HG03060 (cell line): Measurements from ENCODE around the gene SPIN3.
"Not testable (repeated sequence)": the region's sequence is repeated elsewhere in the genome, so short reads cannot be mapped to it uniquely, and the experiment has no call there.

Experiments
- ATAC-seq: cut with Tn5 transposase; IDR thresholded peaks from one replicate; pipeline ENCODE4 v1.9.1; 2021; ENCODE audit warnings: low read depth, moderate number of reproducible peaks; ENCODE audit not compliant: unreplicated experiment

The SPIN3 gene

DNA sequence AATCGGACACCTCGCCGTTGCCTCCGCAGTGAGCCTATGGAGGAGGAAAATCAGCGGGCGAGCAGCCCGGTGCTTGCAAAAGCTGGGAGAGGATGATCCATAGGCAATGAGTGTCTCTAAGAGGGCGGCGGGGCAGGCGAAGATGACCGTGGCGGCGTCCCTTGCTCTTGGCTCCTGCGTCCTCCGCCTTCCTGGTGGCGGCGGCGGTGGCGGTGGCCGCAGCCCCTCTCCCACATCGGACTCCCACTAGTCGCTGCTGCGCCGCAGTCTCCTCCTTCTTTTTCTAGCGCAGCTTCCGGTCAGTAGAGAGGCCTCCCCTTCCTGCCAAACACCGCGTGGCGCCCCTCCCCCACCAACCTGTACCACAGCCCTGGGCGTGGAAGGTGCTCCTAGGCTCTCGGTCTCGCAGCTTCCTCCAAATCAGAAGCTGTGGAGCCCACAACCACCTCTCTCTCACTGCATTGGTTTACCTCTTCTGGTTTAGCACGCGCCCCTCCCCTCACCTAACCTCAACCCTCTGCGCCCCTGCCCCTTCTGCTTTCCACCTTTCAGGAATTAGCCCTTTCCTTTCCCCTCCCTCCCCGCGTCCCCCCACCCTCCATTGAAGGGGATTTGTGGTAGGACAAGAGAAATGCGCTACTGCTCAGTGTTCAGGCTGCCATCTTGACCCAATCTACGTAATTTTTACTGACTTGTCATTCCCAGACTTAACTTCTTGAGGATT lies at the start of gene SPIN3:
SPIN3 (minus strand) TSS at position 271 of the 724 bp plus-strand sequence. CDS start 594 bp downstream, outside the sequence.
- ATAC-seq = peak; percentile 86

DNA sequence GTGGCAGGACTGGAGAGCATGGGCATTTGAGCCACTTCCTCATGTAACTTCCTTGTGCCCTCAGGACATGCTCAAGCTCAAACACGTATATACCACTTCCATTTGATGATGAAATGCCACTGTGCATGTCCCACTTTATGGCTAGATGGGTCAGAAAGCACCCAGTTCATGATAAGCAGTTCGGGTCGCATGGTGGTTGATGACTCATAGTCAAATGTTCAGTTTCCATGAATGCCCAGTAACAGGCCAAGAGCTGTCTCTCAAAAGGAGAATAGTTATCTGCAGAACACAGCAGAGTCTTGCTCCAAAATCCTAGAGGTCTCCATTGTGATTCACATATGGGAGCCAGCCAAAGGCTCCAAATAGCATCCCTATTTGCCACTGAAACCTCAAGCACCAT lies 48.9 kb upstream of the SPIN3 start:
- ATAC-seq = no peak

DNA sequence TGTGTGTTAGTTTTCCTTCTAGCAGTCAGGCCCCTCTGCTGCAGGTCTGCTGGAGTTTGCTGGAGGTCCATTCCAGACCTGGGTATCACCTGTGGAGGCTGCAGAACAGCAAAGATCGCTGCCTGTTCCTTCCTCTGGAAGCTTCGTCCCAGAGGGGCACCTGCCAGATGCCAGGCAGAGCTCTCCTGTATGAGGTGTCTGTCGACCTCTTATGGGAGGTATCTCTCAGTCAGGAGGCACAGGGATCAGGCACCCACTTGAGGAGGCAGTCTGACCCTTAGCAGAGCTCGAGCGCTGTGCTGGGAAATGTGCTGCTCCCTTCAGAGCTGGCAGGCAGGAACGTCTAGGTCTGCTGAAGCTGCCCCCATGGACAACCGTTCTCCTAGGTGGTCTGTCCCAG lies 41.9 kb upstream of the SPIN3 start:
- ATAC-seq = not testable (repeated sequence)

DNA sequence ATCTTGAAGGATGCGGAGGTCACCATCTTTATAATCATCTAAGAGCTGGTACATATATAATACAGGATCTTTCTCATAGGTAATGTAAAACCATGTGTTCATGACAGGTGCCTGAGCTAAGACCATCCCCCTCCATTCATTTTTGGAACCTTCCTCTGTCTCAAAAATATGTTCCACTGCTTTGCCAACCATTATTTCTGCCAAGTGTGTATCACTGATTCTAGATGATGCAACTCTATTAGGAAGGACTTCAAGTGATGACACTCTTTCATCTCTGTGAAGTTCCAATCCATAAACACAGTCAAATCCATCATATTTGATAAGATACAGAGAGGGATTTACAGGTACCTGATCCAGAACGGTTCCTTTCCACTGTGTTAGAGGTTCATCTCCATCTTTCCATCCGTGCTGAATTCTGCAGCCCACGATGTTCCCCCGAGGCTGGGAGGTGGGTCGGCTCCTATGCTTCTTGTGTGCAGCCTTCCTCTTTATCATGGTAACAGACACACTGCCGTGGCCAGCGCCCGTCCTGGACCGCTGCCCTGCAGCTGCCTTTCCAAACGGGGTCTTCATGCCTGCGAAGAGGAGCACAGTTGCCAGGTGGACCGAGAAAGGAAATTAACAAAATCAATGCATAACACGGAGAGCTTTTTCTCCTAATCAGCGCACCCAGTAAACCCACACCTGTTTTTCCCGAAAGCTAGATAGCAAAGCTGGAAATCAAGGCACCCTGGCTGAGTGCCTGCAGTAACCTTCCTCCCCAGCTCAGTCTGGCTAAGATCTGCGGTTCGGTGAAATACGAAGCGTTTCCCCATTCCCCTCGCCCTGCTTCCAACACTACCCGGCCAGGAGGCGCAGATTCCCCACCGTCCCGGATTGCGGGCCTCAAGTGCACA lies 718 bp downstream of the SPIN3 start:
- ATAC-seq = peak; percentile 13

DNA sequence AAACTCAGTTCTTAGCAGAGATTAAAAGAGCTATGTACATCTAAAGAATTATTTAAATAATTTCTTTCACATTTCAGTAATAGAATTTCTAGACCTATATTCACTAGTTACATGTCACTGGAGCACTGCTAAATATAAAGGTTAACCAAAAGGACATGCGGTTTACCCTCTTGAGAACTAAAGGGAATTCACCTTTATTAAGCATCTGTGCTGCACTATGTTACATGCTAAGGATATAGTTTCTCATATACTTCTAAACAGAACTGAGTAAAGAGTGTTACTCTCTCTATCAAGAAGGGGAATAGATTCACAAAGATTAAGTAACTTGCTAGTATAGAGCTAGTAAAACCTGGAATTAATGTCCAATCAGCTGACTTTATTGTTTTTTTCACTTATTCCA lies 7.6 kb downstream of the SPIN3 start:
- ATAC-seq = no peak

DNA sequence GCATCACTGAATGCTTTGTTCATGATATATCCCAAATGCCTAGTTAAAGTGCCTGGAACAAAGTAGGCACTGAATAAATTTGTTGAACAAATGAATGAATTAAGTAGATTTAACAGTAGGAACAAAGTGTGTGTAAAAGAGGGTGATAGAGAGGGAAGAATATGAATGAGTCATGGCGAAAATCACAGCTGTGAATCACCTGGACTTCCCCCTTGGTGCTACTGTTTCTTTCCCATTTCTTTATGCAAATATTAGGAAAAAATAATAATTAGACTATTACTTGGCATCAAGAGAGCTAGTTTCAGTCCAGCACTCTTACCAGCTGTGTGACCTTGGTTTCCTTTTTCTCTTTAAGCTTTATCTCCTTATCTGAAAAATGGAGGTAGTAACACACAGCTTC lies 9.2 kb downstream of the SPIN3 start:
- no peak for ATAC-seq

DNA sequence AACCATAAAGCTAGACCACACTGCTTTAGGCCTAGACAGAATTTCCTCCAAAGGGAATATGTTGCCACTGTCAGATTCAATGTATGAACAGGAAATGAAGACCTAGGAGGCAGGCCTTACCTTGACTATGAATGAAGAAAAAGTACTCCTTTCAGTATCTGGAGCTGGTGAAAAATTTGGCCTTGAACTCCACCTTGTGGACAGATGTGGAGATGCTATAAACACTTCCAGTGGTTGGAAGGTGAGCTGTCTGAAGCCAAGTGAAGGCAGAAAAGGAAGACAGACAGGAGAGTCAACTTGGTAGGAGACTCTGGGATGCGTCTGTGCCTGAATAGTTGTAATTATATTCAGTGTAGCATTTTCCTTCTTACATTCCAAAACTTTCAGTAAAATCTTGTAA lies 17.2 kb downstream of the SPIN3 start:
- no peak for ATAC-seq

DNA sequence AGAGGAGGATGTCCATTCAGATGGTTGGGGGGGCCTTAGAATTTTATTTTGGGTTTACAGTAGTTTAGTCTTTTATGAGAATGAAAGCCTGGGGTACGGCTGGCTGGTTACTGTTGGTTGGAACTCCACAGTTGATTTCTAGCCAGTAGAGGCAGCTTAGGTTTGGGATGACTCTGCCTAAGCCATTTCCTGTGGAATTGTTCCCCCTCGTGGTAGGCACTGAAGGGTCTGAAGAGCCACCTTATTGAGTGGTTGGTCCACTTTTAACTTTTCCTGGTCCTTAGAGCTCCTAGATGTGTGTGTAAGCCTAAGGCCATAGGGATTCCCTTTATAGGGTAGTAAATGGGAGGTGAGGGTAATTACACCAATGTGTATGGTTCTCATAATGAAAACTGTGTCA lies 19.7 kb downstream of the SPIN3 start:
- no peak for ATAC-seq

DNA sequence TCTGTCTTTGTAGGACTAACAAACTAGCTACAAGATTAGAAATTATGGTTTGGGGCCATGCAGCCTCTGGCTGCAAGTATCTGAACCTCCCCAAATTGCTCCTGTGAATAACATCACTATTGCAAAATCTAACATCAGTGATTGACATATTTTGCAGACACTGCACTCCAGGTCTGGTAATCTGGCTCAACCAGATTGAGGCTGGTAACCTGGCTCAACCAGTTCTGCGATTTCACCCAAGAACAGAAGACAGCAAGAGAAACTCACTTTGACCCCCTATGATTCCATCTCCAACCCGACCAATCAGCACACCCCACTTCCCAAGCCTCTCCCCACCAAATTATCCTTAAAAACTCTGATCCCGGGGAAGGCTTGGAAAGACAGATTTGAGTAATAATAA lies 20.9 kb downstream of the SPIN3 start:
- ATAC-seq = no peak

DNA sequence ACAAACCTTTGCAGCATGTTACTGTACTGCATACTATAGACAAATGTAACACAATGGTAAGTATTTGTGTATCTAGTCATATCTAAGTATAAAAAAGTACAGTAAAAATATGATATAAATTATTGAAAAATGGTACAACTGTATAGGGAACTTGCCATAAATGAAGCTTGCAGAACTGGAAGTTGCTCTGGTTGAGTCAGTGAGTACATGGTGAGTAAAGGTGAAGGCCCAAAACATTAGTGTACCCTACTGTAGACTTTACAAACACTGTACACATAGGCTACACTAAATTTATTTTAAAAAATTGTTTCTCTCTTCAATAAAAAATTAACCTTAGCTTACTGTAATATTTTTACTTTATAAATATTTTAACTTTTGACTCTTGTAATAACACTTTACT lies 25.8 kb downstream of the SPIN3 start:
- ATAC-seq = no peak

DNA sequence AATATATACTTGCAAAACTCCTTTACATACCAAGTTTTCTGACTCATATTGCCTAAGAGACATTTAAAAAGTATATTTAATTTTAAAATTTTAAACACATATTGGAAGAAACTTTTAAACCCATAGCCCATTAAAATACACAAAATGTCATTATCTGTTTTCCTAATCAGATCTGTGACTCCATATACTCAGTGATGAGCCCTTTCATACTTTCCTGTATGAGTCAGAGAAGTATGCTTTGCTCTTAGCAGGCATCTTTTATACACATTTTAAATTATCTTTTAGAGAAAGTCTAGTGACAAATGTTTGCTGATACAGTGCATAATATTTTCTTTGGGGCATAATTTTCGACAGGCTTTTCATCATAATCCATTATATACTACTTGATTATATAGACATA lies 26.4 kb downstream of the SPIN3 start:
- ATAC-seq = no peak

DNA sequence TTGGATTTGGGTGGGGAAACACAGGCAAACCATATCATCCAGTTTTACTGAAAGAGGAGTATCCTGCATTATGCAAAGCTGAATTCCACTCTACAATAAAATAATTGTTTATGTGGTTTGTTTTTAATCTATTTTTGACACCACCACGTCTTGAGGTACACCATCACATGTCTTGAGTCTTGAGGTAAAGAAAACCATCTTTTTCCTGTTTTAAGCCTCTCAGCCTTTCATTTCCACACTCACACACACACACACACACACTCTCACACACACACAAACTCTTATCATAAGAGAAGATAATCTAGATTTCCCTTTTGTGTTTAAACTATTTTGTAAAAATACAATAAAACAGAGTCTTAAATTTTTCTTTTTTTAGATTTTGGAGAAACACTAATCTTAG lies 32.0 kb downstream of the SPIN3 start:
- no peak for ATAC-seq

DNA sequence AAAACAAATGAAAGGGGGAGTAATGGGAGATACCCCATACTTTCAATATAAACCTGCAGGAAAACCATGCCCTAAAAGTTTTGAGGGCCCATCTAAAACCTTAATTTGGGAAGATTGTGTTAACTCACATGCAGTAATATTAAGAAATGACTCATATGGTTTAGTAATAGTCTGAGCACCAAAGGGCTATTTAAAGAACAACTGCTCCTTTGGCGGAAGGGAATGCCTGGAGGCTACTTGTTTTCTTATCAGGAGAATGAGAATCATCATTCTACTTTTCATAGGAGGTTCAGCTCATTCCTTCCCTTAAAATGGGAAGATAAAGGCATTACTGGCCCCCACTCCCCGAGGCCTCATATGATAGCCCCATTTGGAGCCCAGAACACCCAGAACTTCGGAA lies 47.6 kb downstream of the SPIN3 start:
- ATAC-seq = no peak

DNA sequence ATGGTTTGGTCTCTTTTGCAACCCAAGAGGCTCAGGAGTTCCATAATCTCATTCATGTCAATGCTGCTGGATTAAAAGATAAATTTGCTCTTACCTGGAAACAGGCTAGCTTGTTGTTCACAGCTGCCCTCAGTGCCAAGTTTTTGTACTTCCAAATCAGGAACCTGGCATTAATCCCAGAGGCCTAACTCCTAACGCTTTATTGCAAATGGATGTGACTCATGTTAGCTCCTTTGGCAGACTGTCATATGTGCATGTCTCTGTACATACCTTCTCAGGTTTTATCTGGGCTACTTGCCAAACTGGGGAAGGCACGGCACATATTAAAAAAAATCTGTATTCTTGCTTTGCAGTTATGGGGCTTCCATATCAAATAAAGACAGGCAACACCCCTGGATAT lies 49.1 kb downstream of the SPIN3 start:
- ATAC-seq = not testable (repeated sequence)

DNA sequence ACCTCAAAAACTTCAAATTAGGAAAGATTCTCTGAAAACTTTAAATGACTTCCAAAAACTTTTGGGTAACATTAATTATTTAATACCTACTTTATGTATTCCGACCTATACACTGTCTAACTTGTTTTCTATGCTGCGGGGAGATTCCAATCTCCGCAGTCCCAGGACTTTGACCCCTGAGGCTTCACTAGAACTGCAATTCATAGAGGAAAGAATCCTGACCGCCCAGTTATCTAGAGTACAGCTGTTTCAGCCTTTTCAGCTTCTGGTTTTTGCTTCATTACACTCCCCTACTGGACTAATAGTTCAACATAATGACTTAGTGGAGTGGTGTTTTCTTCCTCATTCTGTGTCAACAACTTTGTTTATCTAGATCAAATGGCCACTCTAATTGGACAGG lies 50.1 kb downstream of the SPIN3 start:
- ATAC-seq = not testable (repeated sequence)

DNA sequence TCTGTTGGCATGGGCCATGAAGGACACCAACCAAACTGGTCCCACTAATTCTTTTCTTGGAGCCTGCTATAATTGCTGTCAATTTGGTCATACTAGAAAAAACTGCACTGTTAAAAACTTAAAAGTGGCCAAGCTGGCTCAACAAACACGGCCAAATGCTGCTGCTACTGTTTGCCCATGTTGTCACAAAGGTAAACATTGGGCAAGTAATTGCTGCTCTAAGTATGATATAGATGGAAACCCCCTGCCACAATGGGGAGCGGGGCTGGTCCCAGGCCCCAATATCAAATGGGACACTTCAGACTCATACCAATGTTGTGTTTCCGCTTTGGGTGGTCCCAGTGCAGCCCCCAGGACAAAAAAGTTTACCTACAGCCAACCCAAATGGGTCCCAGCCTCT lies 52.1 kb downstream of the SPIN3 start:
- ATAC-seq = no peak
